SK-N-SH treated with all-trans-retinoic acid at 6 μM for 48 hours (cell line): Measurements from ENCODE around the gene LSAMP.
"Not testable (repeated sequence)": the region's sequence is repeated elsewhere in the genome, so short reads cannot be mapped to it uniquely, and the experiment has no call there.

ENCODE experiments used
- ATAC-seq: fragments of 200-7000 bp; cut with Tn5 transposase; 3 replicates; pipeline ENCODE4 v1.9.1; 2020; ENCODE audit warnings: mild to moderate bottlenecking, moderate library complexity
- ARNTL ChIP-seq: fragments of 450-650 bp; formaldehyde crosslinking; IDR thresholded peaks from 2 replicates; pipeline ENCODE4 v1.5.0; 2020; ENCODE audit warnings: low read depth, mild to moderate bottlenecking, moderate library complexity, borderline replicate concordance
- BACH2 ChIP-seq: fragments of 250-450 bp; sonication (Bioruptor Pico); IDR thresholded peaks from 2 replicates; pipeline ENCODE4 v1.9.0; 2021; ENCODE audit warnings: mild to moderate bottlenecking, borderline replicate concordance
- ESRRG ChIP-seq: fragments of 250-450 bp; sonication (Bioruptor Pico); IDR thresholded peaks from 2 replicates; pipeline ENCODE4 v1.6.1; 2021; ENCODE audit warnings: mild to moderate bottlenecking
- GLIS3 ChIP-seq: fragments of 250-450 bp; sonication (Bioruptor Pico); IDR thresholded peaks from 2 replicates; pipeline ENCODE4 v1.5.0; 2020; ENCODE audit warnings: mild to moderate bottlenecking, moderate library complexity
- ISL1 ChIP-seq: fragments of 250-450 bp; sonication (Bioruptor Pico); IDR thresholded peaks from 2 replicates; pipeline ENCODE4 v2.1.2; 2022; ENCODE audit warnings: mild to moderate bottlenecking, moderate library complexity
- OSR1 ChIP-seq: fragments of 250-450 bp; sonication (Bioruptor Pico); IDR thresholded peaks from 2 replicates; pipeline ENCODE4 v1.8.0; 2022; ENCODE audit warnings: moderate library complexity, mild to moderate bottlenecking, inconsistent platforms
- PPARA ChIP-seq: fragments of 250-450 bp; sonication (Bioruptor Pico); IDR thresholded peaks from 2 replicates; pipeline ENCODE4 v1.5.0; 2020; ENCODE audit warnings: mild to moderate bottlenecking, borderline replicate concordance
- RARB ChIP-seq: fragments of 250-450 bp; sonication (Bioruptor Pico); IDR thresholded peaks from 2 replicates; pipeline ENCODE4 v1.8.0; 2021; ENCODE audit warnings: mild to moderate bottlenecking, moderate library complexity
- SNAI2 ChIP-seq: fragments of 250-450 bp; sonication (Bioruptor Pico); IDR thresholded peaks from 2 replicates; pipeline ENCODE4 v1.5.0; 2020; ENCODE audit warnings: mild to moderate bottlenecking, moderate library complexity
- TCF4 ChIP-seq: fragments of 250-450 bp; sonication (Bioruptor Pico); IDR thresholded peaks from 2 replicates; pipeline ENCODE4 v1.8.0; 2021; ENCODE audit warnings: mild to moderate bottlenecking, moderate library complexity, borderline replicate concordance
- TOX ChIP-seq: fragments of 250-450 bp; sonication (Bioruptor Pico); IDR thresholded peaks from 2 replicates; pipeline ENCODE4 v1.8.0; 2021; ENCODE audit warnings: mild to moderate bottlenecking, moderate library complexity, borderline replicate concordance
- ZC3H10 ChIP-seq: fragments of 250-450 bp; sonication (Bioruptor Pico); IDR thresholded peaks from 2 replicates; pipeline ENCODE4 v1.5.1; 2021; ENCODE audit warnings: mild to moderate bottlenecking, moderate library complexity
- ZFP3 ChIP-seq: fragments of 250-450 bp; sonication (Bioruptor Pico); IDR thresholded peaks from 2 replicates; pipeline ENCODE4 v1.5.0; 2020; ENCODE audit warnings: mild to moderate bottlenecking, moderate library complexity
- ZFP30 ChIP-seq: fragments of 450-650 bp; formaldehyde crosslinking; IDR thresholded peaks from 2 replicates; pipeline ENCODE4 v1.5.0; 2022; ENCODE audit warnings: mild to moderate bottlenecking, moderate library complexity
- TF ChIP-seq, protein P1 (sequence below): fragments of 250-450 bp; sonication (Bioruptor Pico); IDR thresholded peaks from 2 replicates; pipeline ENCODE4 v1.5.0; 2020; ENCODE audit warnings: mild to moderate bottlenecking, moderate library complexity
- TF ChIP-seq, protein P2 (sequence below): fragments of 250-450 bp; sonication (Bioruptor Pico); IDR thresholded peaks from 2 replicates; pipeline ENCODE4 v1.8.0; 2021; ENCODE audit warnings: low read depth, mild to moderate bottlenecking, moderate library complexity, borderline replicate concordance
- TF ChIP-seq, protein P3 (sequence below): fragments of 250-450 bp; sonication (Bioruptor Pico); IDR thresholded peaks from 2 replicates; pipeline ENCODE4 v1.8.0; 2020; ENCODE audit warnings: mild to moderate bottlenecking, moderate library complexity, borderline replicate concordance
- TF ChIP-seq, protein P4 (sequence below): fragments of 250-450 bp; sonication (Bioruptor Pico); IDR thresholded peaks from 2 replicates; pipeline ENCODE4 v1.5.1; 2020; ENCODE audit warnings: low read depth, mild to moderate bottlenecking, moderate library complexity
- TF ChIP-seq, protein P5 (sequence below): fragments of 250-450 bp; sonication (Bioruptor Pico); IDR thresholded peaks from 2 replicates; pipeline ENCODE4 v1.5.1; 2021; ENCODE audit warnings: mild to moderate bottlenecking, moderate library complexity

Gene LSAMP

DNA sequence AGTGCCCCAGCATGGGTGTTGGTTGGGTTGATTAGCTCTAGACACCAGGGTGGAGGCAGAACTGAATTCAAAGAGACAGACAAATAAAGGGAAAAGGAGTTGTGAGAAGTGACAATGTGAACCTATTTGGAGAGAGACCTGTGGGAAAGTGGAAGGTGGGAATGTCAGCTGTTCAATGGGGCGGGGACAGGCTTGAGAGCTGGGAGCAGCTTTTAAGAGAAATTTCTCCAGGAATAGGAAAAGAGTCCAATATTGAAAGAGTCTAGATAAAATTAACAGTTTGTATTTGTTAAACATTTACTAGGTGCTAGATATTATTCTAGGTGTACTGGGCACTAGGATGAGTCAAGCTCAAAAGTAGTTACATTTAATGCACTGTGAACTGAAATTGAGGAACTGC lies 596.6 kb downstream of the LSAMP start:
- TF ChIP-seq ESRRG (no peak), RARB (CRISPR knock-in tag) (no peak), ARNTL (no peak), ZC3H10 (CRISPR knock-in tag) (no peak), ZFP30 (no peak), GLIS3 (no peak), BACH2 (CRISPR knock-in tag) (no peak), TOX (no peak), TCF4 (no peak), PPARA (CRISPR knock-in tag) (no peak)
- TF ChIP-seq, protein P1, sequence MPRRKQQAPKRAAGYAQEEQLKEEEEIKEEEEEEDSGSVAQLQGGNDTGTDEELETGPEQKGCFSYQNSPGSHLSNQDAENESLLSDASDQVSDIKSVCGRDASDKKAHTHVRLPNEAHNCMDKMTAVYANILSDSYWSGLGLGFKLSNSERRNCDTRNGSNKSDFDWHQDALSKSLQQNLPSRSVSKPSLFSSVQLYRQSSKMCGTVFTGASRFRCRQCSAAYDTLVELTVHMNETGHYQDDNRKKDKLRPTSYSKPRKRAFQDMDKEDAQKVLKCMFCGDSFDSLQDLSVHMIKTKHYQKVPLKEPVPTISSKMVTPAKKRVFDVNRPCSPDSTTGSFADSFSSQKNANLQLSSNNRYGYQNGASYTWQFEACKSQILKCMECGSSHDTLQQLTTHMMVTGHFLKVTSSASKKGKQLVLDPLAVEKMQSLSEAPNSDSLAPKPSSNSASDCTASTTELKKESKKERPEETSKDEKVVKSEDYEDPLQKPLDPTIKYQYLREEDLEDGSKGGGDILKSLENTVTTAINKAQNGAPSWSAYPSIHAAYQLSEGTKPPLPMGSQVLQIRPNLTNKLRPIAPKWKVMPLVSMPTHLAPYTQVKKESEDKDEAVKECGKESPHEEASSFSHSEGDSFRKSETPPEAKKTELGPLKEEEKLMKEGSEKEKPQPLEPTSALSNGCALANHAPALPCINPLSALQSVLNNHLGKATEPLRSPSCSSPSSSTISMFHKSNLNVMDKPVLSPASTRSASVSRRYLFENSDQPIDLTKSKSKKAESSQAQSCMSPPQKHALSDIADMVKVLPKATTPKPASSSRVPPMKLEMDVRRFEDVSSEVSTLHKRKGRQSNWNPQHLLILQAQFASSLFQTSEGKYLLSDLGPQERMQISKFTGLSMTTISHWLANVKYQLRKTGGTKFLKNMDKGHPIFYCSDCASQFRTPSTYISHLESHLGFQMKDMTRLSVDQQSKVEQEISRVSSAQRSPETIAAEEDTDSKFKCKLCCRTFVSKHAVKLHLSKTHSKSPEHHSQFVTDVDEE (CRISPR knock-in tag): no peak
- TF ChIP-seq, protein P2, sequence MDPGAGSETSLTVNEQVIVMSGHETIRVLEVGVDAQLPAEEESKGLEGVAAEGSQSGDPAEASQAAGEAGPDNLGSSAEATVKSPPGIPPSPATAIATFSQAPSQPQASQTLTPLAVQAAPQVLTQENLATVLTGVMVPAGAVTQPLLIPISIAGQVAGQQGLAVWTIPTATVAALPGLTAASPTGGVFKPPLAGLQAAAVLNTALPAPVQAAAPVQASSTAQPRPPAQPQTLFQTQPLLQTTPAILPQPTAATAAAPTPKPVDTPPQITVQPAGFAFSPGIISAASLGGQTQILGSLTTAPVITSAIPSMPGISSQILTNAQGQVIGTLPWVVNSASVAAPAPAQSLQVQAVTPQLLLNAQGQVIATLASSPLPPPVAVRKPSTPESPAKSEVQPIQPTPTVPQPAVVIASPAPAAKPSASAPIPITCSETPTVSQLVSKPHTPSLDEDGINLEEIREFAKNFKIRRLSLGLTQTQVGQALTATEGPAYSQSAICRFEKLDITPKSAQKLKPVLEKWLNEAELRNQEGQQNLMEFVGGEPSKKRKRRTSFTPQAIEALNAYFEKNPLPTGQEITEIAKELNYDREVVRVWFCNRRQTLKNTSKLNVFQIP: no peak
- TF ChIP-seq, protein P3, sequence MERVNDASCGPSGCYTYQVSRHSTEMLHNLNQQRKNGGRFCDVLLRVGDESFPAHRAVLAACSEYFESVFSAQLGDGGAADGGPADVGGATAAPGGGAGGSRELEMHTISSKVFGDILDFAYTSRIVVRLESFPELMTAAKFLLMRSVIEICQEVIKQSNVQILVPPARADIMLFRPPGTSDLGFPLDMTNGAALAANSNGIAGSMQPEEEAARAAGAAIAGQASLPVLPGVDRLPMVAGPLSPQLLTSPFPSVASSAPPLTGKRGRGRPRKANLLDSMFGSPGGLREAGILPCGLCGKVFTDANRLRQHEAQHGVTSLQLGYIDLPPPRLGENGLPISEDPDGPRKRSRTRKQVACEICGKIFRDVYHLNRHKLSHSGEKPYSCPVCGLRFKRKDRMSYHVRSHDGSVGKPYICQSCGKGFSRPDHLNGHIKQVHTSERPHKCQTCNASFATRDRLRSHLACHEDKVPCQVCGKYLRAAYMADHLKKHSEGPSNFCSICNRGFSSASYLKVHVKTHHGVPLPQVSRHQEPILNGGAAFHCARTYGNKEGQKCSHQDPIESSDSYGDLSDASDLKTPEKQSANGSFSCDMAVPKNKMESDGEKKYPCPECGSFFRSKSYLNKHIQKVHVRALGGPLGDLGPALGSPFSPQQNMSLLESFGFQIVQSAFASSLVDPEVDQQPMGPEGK (CRISPR knock-in tag): no peak
- TF ChIP-seq, protein P4, sequence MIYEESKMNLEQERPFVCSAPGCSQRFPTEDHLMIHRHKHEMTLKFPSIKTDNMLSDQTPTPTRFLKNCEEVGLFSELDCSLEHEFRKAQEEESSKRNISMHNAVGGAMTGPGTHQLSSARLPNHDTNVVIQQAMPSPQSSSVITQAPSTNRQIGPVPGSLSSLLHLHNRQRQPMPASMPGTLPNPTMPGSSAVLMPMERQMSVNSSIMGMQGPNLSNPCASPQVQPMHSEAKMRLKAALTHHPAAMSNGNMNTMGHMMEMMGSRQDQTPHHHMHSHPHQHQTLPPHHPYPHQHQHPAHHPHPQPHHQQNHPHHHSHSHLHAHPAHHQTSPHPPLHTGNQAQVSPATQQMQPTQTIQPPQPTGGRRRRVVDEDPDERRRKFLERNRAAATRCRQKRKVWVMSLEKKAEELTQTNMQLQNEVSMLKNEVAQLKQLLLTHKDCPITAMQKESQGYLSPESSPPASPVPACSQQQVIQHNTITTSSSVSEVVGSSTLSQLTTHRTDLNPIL (CRISPR knock-in tag): no peak
- no peak for ATAC-seq

DNA sequence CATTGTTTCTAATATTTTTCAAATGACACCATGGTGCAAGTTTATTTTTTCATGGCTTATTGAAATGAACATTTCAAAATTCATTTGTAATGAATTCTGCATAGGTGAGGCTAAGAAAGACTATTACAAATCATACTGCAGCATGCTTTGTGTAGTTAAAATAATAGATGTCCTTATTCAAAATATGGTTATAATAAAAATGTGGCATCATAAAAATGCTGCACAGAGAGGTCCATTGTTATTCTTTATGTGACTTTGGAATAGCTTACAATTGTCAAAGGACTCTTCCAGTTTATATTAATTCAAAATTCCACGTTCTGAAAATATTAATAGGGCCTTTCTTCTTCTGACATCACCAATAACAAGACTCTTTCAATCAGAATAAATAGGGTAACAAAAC lies 599.3 kb downstream of the LSAMP start:
- no peak for ATAC-seq
- TF ChIP-seq ESRRG (no peak), ZFP3 (CRISPR knock-in tag) (no peak), OSR1 (no peak), TOX (no peak)
- TF ChIP-seq, protein P1 (CRISPR knock-in tag): no peak

DNA sequence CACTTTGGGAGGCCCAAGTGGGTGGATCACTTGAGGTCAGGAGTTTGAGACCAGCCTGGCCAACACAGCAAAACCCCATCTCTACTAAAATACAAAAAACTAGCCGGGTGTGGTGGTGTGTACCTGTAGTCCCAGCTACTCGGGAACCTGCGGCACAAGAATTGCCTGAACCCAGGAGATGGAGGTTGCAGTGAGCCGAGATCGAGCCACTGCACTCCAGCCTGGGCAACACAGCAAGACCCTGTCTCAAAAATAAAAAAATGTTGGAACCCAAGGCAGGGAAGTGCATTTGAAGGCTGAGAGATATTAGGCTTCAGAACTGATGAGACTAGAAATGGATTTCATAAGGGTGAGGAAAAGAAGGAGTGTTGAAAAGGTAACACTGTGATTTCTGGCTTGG lies 600.6 kb downstream of the LSAMP start:
- ATAC-seq: not testable (repeated sequence)

DNA sequence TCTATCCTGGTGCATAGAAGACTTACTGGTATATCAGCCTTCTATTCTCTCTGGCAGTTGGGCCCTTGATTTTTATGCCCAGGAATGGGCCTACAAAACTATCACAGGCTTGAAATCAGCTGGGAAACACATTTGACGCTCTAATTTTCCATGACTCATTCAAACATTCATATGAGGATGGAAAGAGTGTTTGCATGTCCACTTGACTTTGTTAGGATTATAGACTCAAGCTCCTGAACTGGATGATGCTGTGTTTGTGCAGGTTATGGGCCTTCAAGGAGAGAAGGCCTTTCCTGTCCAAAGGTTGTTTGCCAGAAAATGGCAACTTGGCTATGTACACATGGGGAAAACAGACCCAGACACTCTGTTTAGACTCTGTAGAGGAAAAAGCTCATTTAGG lies 602.1 kb downstream of the LSAMP start:
- TF ChIP-seq SNAI2 (CRISPR knock-in tag) (no peak), TOX (no peak), ARNTL (no peak), TCF4 (no peak), ESRRG (no peak), ZFP30 (no peak), ISL1 (CRISPR knock-in tag) (no peak)
- TF ChIP-seq, protein P5, sequence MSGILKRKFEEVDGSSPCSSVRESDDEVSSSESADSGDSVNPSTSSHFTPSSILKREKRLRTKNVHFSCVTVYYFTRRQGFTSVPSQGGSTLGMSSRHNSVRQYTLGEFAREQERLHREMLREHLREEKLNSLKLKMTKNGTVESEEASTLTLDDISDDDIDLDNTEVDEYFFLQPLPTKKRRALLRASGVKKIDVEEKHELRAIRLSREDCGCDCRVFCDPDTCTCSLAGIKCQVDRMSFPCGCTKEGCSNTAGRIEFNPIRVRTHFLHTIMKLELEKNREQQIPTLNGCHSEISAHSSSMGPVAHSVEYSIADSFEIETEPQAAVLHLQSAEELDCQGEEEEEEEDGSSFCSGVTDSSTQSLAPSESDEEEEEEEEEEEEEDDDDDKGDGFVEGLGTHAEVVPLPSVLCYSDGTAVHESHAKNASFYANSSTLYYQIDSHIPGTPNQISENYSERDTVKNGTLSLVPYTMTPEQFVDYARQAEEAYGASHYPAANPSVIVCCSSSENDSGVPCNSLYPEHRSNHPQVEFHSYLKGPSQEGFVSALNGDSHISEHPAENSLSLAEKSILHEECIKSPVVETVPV (CRISPR knock-in tag): no peak
- TF ChIP-seq, protein P3 (CRISPR knock-in tag): no peak
- TF ChIP-seq, protein P2: no peak
- ATAC-seq: no peak
